Keratinocyte (primary cell): ENCODE results near the gene HOXC5. TPM values are rescaled to one million over a fixed set of nuclear protein-coding genes. Genes with fewer than 3 reads are reported as not detected.

Experiments used
- DNase-seq: peaks from one replicate; pipeline ENCODE4 v3.0.0-alpha.2; 2011; ENCODE audit warnings: low read depth, missing footprints, low spot score
- FAIRE-seq: peaks from 2 replicates; lab custom pipeline; 2011; peaks lifted over from hg19 to GRCh38; lab: Jason Lieb, UNC
- H2AFZ ChIP-seq: 2 replicates; pipeline ENCODE4 v1.6.0; 2012; ENCODE audit warnings: low read length, control low read depth, inconsistent platforms; ENCODE audit not compliant: control insufficient read depth
- H3K27ac ChIP-seq: 2 replicates; pipeline ENCODE4 v1.5.1; 2011; ENCODE audit warnings: low read length; ENCODE audit not compliant: control insufficient read depth, insufficient read depth
- H3K27me3 ChIP-seq: 3 replicates; pipeline ENCODE4 v1.6.0; 2011; ENCODE audit warnings: low read length; ENCODE audit not compliant: control insufficient read depth, insufficient read depth; ENCODE audit errors: extremely low read depth
- H3K36me3 ChIP-seq, 2 experiments: 2 replicates in 1 of 2; 3 replicates in 1 of 2; pipeline ENCODE4 v1.5.1; 2011; ENCODE audit warnings: low read length in 2 of 2, mild to moderate bottlenecking in 1 of 2; ENCODE audit not compliant: control insufficient read depth in 2 of 2, insufficient read depth in 2 of 2; ENCODE audit errors: extremely low read depth in 1 of 2
- H3K4me1 ChIP-seq: 3 replicates; pipeline ENCODE4 v1.5.1; 2011; ENCODE audit warnings: low read length; ENCODE audit not compliant: control insufficient read depth, insufficient read depth; ENCODE audit errors: extremely low read depth
- H3K4me2 ChIP-seq: 3 replicates; pipeline ENCODE4 v1.6.0; 2011; ENCODE audit warnings: low read depth, low read length; ENCODE audit not compliant: control insufficient read depth, insufficient read depth; ENCODE audit errors: extremely low read depth
- H3K4me3 ChIP-seq, 3 experiments: fragments of 200-600 bp in 1 of 3; sonication (generic) in 1 of 3; 2 replicates in 2 of 3; 3 replicates in 1 of 3; pipeline ENCODE4 v1.5.1; 2011 to 2016; ENCODE audit warnings: low read length in 3 of 3, mild to moderate bottlenecking in 3 of 3, control low read depth in 2 of 3, inconsistent platforms in 1 of 3, low read depth in 1 of 3, mixed read lengths in 1 of 3, mixed run types in 1 of 3, moderate library complexity in 1 of 3; ENCODE audit not compliant: control insufficient read depth in 2 of 3, insufficient read depth in 2 of 3; ENCODE audit errors: extremely low read depth in 1 of 3
- H3K79me2 ChIP-seq: 2 replicates; pipeline ENCODE4 v1.6.0; 2012; ENCODE audit warnings: low read length; ENCODE audit not compliant: control insufficient read depth, insufficient read depth
- H3K9ac ChIP-seq: 3 replicates; pipeline ENCODE4 v1.6.0; 2011; ENCODE audit warnings: low read length; ENCODE audit not compliant: control insufficient read depth, insufficient read depth; ENCODE audit errors: extremely low read depth
- H3K9me1 ChIP-seq: 3 replicates; pipeline ENCODE4 v1.6.0; 2011; ENCODE audit warnings: low read length; ENCODE audit not compliant: control insufficient read depth, insufficient read depth; ENCODE audit errors: extremely low read depth
- H3K9me3 ChIP-seq: 2 replicates; pipeline ENCODE4 v1.5.1; 2012; ENCODE audit warnings: low read depth, low read length; ENCODE audit not compliant: control insufficient read depth
- H4K20me1 ChIP-seq: 3 replicates; pipeline ENCODE4 v1.6.0; 2011; ENCODE audit warnings: low read length; ENCODE audit not compliant: control insufficient read depth, insufficient read depth; ENCODE audit errors: extremely low read depth
- CTCF ChIP-seq, 3 experiments: IDR thresholded peaks in 1 of 3; conservative IDR thresholded peaks in 1 of 3; optimal IDR thresholded peaks in 1 of 3; 2 replicates in 2 of 3; 3 replicates in 1 of 3; pipeline versions ENCODE3 to v1.5.1; 2011; ENCODE audit warnings: low read length in 3 of 3, mild to moderate bottlenecking in 3 of 3, moderate library complexity in 2 of 3, control low read depth in 1 of 3, inconsistent platforms in 1 of 3; ENCODE audit not compliant: insufficient read depth in 2 of 3; ENCODE audit errors: extremely low read depth in 1 of 3
- EZH2 ChIP-seq: IDR thresholded peaks from one replicate; pipeline ENCODE4 v1.6.1; 2012; ENCODE audit warnings: inconsistent platforms, mild to moderate bottlenecking, low read length, moderate library complexity
- dilution Hi-C: fragments of 300-500 bp; cut with MboI; formaldehyde crosslinking; loops from one replicate; pipeline ENCODE4 v1.7.0; 2020; ENCODE audit warnings: low sequenced_read_pairs; ENCODE audit not compliant: extremely low pct_ligation_motif_present
- polyA plus RNA-seq, 5 experiments: library from polyadenylated mRNA; depleted of rRNA in 3 of 5; stranded (reverse) in 3 of 5; stranded (forward) in 1 of 5; unstranded in 1 of 5; fragments of >200 nt; gene quantifications; 1 replicate in 1 of 5; 2 replicates in 3 of 5; 3 replicates in 1 of 5; pipeline versions ENCODE4 v1.2.1 to v1.2.3, GENCODE V29; 2011 to 2012; ENCODE audit warnings: missing spikeins in 2 of 5, low read depth in 1 of 5, low replicate concordance in 1 of 5

HOXC5 gene
- polyA plus RNA-seq, 1 donor (not counting 4 experiments of a cell fraction or from before 2014, with no cell fraction given), result 0.18 TPM

- DNase-seq (no peak), FAIRE-seq (no peak)
- Histone ChIP-seq H3K4me1 (peaks cover 18% of the 10 kb centered on the region), H3K4me2 (no peak overlapping the region), H3K4me3 (no peak overlapping the region), H3K27me3 (no peaks in the 10 kb centered on the region), H3K36me3 (peaks cover 2 to 6% of the 10 kb centered on the region in 2 experiments), H3K27ac (no peak overlapping the region), H3K9me3 (no peaks in the 10 kb centered on the region), H4K20me1 (no peaks in the 10 kb centered on the region), H3K9ac (no peak overlapping the region), H2AFZ (no peak overlapping the region), H3K9me1 (no peaks in the 10 kb centered on the region), H3K79me2 (peaks cover 52% of the 10 kb centered on the region)
- dilution Hi-C loops, result no loop called here
- no peak for TF ChIP-seq EZH2
- no peak for TF ChIP-seq CTCF (optimal IDR thresholded peaks at IDR 0.05 in 1 of 3, IDR thresholded peaks at IDR 0.05 in 1 of 3, conservative IDR thresholded peaks at IDR 0.05 in 1 of 3; ENCODE audit: extremely low read depth in 1 of 3, insufficient read depth in 2 of 3, low read length in 3 of 3)
Measured at GRCh38 chr12:54002915-54003389, 29.9 kb upstream of the HOXC5 start.

DNA sequence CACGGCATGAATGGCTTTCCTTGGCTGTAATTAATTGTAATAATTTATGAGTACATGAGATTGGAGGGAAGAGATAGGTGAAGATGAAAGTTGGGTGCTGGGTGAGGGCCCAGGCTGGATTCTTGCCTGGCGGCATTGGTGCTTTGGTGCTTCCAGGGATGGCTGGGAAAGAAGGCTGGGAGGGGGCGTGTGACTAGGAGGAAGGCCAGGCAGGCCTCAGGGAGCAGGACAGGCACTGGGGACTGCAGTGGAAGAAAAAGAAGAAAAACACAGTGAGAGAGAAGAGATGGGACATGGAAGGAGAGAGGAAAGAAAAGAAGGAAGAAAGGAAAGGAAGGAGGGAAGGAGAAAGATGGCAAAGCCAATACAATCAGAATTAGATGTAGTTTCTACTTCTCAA lies 29.2 kb upstream of the HOXC5 start:
- FAIRE-seq, result no peak
- Histone ChIP-seq H3K4me1 (peaks cover 18% of the 10 kb centered on the region), H3K36me3 (peaks cover 2 to 6% of the 10 kb centered on the region in 2 experiments), H3K9me3 (no peaks in the 10 kb centered on the region), H4K20me1 (no peaks in the 10 kb centered on the region), H2AFZ (no peak overlapping the region), H3K27me3 (no peaks in the 10 kb centered on the region), H3K27ac (no peak overlapping the region), H3K4me2 (no peak overlapping the region), H3K9ac (no peak overlapping the region), H3K9me1 (no peaks in the 10 kb centered on the region), H3K4me3 (no peak overlapping the region), H3K79me2 (peaks cover 50% of the 10 kb centered on the region)
- no peak for DNase-seq
- no peak for TF ChIP-seq EZH2
- no peak for TF ChIP-seq CTCF (optimal IDR thresholded peaks at IDR 0.05 in 1 of 3, IDR thresholded peaks at IDR 0.05 in 1 of 3, conservative IDR thresholded peaks at IDR 0.05 in 1 of 3; ENCODE audit: extremely low read depth in 1 of 3, insufficient read depth in 2 of 3, low read length in 3 of 3)
- dilution Hi-C loops, result no loop called here
